ENCODE data around the gene OR5T1. TPM values are rescaled to one million over a fixed set of nuclear protein-coding genes. Genes with fewer than 3 reads are reported as not detected.

Gene OR5T1
- total RNA-seq, 1 donor from 2014 or later, result not detected

- no peak overlapping the region for H3K27ac Mint-ChIP-seq (ENCODE audit: unreplicated experiment)
- no peaks in the 10 kb centered on the region for H3K36me3 Mint-ChIP-seq (ENCODE audit: low read depth, unreplicated experiment)
- H3K27me3 Mint-ChIP-seq (ENCODE audit: unreplicated experiment), result no peaks in the 10 kb centered on the region
- no peak for TF ChIP-seq CTCF (IDR thresholded peaks at IDR 0.05; ENCODE audit: unreplicated experiment)
- H3K9me3 Mint-ChIP-seq (ENCODE audit: unreplicated experiment), result no peaks in the 10 kb centered on the region
- no peak for DNase-seq (ENCODE audit: low spot score)
- no peaks in the 10 kb centered on the region for H3K4me1 Mint-ChIP-seq (ENCODE audit: unreplicated experiment)
- H3K4me3 Mint-ChIP-seq (ENCODE audit: unreplicated experiment), result no peak overlapping the region
Measured at GRCh38 chr11:56296898-56297297, 22.9 kb downstream of the OR5T1 start.

GRCh38 chr11:56307836-56308235 lies 33.9 kb downstream of the OR5T1 start:
- no peak for TF ChIP-seq CTCF (IDR thresholded peaks at IDR 0.05; ENCODE audit: unreplicated experiment)
- no peaks in the 10 kb centered on the region for H3K27me3 Mint-ChIP-seq (ENCODE audit: unreplicated experiment)
- no peaks in the 10 kb centered on the region for H3K36me3 Mint-ChIP-seq (ENCODE audit: low read depth, unreplicated experiment)
- no peak overlapping the region for H3K27ac Mint-ChIP-seq (ENCODE audit: unreplicated experiment)
- no peak overlapping the region for H3K4me3 Mint-ChIP-seq (ENCODE audit: unreplicated experiment)
- no peak for DNase-seq (ENCODE audit: low spot score)
- no peaks in the 10 kb centered on the region for H3K4me1 Mint-ChIP-seq (ENCODE audit: unreplicated experiment)
- no peaks in the 10 kb centered on the region for H3K9me3 Mint-ChIP-seq (ENCODE audit: unreplicated experiment)

- no peaks in the 10 kb centered on the region for H3K36me3 Mint-ChIP-seq (ENCODE audit: low read depth, unreplicated experiment)
- TF ChIP-seq CTCF (IDR thresholded peaks at IDR 0.05; ENCODE audit: unreplicated experiment), result no peak
- no peaks in the 10 kb centered on the region for H3K9me3 Mint-ChIP-seq (ENCODE audit: unreplicated experiment)
- H3K27ac Mint-ChIP-seq (ENCODE audit: unreplicated experiment), result no peak within 1 kb of the TSS
- no peak within 1 kb of the TSS for H3K4me3 Mint-ChIP-seq (ENCODE audit: unreplicated experiment)
- H3K4me1 Mint-ChIP-seq (ENCODE audit: unreplicated experiment), result no peaks in the 10 kb centered on the region
- no peak for DNase-seq (ENCODE audit: low spot score)
- no peaks in the 10 kb centered on the region for H3K27me3 Mint-ChIP-seq (ENCODE audit: unreplicated experiment)
Measured at GRCh38 chr11:56314844-56315243, 40.9 kb downstream of the OR5T1 start, which contains the start of gene OR8K3. Gene OR8K3, plus strand, starts transcription at chr11:56315144. Its CDS starts 3,163 bp downstream, at chr11:56318307.

Other genes with a start within 250 kb of the OR5T1 start
- gene OR5AS1, start 246.5 kb upstream of the OR5T1 start, total RNA-seq (ENCODE audit: unreplicated experiment), result not detected
- gene OR8I2, start 180.8 kb upstream of the OR5T1 start, total RNA-seq (ENCODE audit: unreplicated experiment), result not detected
- not detected for gene OR8H2, start 170.5 kb upstream of the OR5T1 start, total RNA-seq (ENCODE audit: unreplicated experiment)
- not detected for gene OR8H3, start 151.8 kb upstream of the OR5T1 start, total RNA-seq (ENCODE audit: unreplicated experiment)
- gene OR8J3, start 134.0 kb upstream of the OR5T1 start, total RNA-seq (ENCODE audit: unreplicated experiment), result not detected
- gene OR8K5, start 113.8 kb upstream of the OR5T1 start, total RNA-seq (ENCODE audit: unreplicated experiment), result not detected
- gene OR5J2, start 97.5 kb upstream of the OR5T1 start, total RNA-seq (ENCODE audit: unreplicated experiment), result not detected
- gene OR5T2, start 39.9 kb upstream of the OR5T1 start, total RNA-seq (ENCODE audit: unreplicated experiment), result not detected
- not detected for gene OR5T3, start 21.9 kb upstream of the OR5T1 start, total RNA-seq (ENCODE audit: unreplicated experiment)
- gene OR8H1, start 18.1 kb downstream of the OR5T1 start, total RNA-seq (ENCODE audit: unreplicated experiment), result not detected
- not detected for gene OR8K3, start 41.0 kb downstream of the OR5T1 start, total RNA-seq (ENCODE audit: unreplicated experiment)
- gene OR8K1, start 71.9 kb downstream of the OR5T1 start, total RNA-seq (ENCODE audit: unreplicated experiment), result not detected
- not detected for gene OR8J1, start 80.1 kb downstream of the OR5T1 start, total RNA-seq (ENCODE audit: unreplicated experiment)
- not detected for gene OR8U1, start 101.5 kb downstream of the OR5T1 start, total RNA-seq (ENCODE audit: unreplicated experiment)
- gene OR5AL1, start 138.5 kb downstream of the OR5T1 start, total RNA-seq (ENCODE audit: unreplicated experiment), result not detected
- gene OR5M3, start 199.2 kb downstream of the OR5T1 start, total RNA-seq (ENCODE audit: unreplicated experiment), result not detected
- not detected for gene OR5M8, start 217.2 kb downstream of the OR5T1 start, total RNA-seq (ENCODE audit: unreplicated experiment)